B cell (primary cell): ENCODE data around the gene CRB3. TPM values are rescaled to one million over a fixed set of nuclear protein-coding genes. Genes with fewer than 3 reads are reported as not detected.

ENCODE experiments used
- ATAC-seq: fragments of 200-7000 bp; cut with Tn5 transposase; one replicate; pipeline ENCODE4 v1.10.0; 2021; ENCODE audit warnings: low read depth, mild to moderate bottlenecking, moderate number of reproducible peaks, moderate library complexity
- CTCF ChIA-PET: fragments of 350-600 bp; sonication (Branson Sonifier 250); formaldehyde crosslinking; loops from one replicate; lab custom pipeline; 2021; ENCODE audit warnings: antibody characterized with exemption, inconsistent platforms; lab: Charles Lee
- POLR2A ChIA-PET: fragments of 350-600 bp; sonication (Branson Sonifier 250); formaldehyde crosslinking; loops from one replicate; lab custom pipeline; 2021; ENCODE audit warnings: antibody characterized with exemption; lab: Charles Lee
- DNase-seq: peaks from one replicate; pipeline ENCODE4 v3.0.0; 2013
- H2AFZ ChIP-seq: 2 replicates; pipeline ENCODE4 v1.6.1; 2012; ENCODE audit warnings: mild to moderate bottlenecking, low read depth, low read length; ENCODE audit not compliant: insufficient read depth, poor library complexity, severe bottlenecking
- H3K27ac ChIP-seq, 2 donors: 1 replicate in 1 of 2; 2 replicates in 1 of 2; pipeline ENCODE4 v1.5.1; 2012 to 2013; ENCODE audit warnings: low read length in 2 of 2, mild to moderate bottlenecking in 2 of 2, moderate library complexity in 1 of 2
- H3K27me3 ChIP-seq, 4 experiments: fragments of 200-600 bp in 1 of 4; sonication (generic) in 1 of 4; replicated peaks in 1 of 4; 1 replicate in 2 of 4; 2 replicates in 2 of 4; pipeline versions ENCODE4 v1.6.1 to v1.7.0; 2013 to 2016; ENCODE audit warnings: low read length in 3 of 4, mild to moderate bottlenecking in 2 of 4, mixed read lengths in 1 of 4, moderate library complexity in 1 of 4; ENCODE audit not compliant: insufficient read depth in 4 of 4, control insufficient read depth in 3 of 4; ENCODE audit errors: control extremely low read depth in 1 of 4
- H3K36me3 ChIP-seq, 2 experiments: replicated peaks in 1 of 2; 1 replicate in 1 of 2; 2 replicates in 1 of 2; pipeline versions ENCODE4 v1.6.1 to v1.7.1; 2013; ENCODE audit warnings: low read length in 1 of 2; ENCODE audit not compliant: insufficient read depth in 2 of 2, control insufficient read depth in 1 of 2; ENCODE audit errors: control extremely low read depth in 1 of 2, extremely low read depth in 1 of 2
- H3K4me1 ChIP-seq, 2 donors: fragments of 200-600 bp in 1 of 2; sonication (generic) in 1 of 2; 1 replicate in 1 of 2; 2 replicates in 1 of 2; pipeline versions ENCODE4 v1.5.1 to v1.6.1; 2013 to 2017; ENCODE audit warnings: low read length in 2 of 2; ENCODE audit not compliant: control insufficient read depth in 2 of 2, insufficient read depth in 2 of 2
- H3K4me2 ChIP-seq: replicated peaks from 2 replicates; pipeline ENCODE3; 2012; ENCODE audit warnings: mild to moderate bottlenecking, low read depth, low read length; ENCODE audit not compliant: poor library complexity, severe bottlenecking
- H3K4me3 ChIP-seq, 5 experiments: fragments of 200-600 bp in 1 of 5; sonication (generic) in 1 of 5; 1 replicate in 3 of 5; 2 replicates in 2 of 5; pipeline versions ENCODE4 v1.5.1 to v1.7.0; 2011 to 2016; ENCODE audit warnings: low read length in 4 of 5, mild to moderate bottlenecking in 4 of 5, low read depth in 2 of 5, control low read depth in 1 of 5, moderate library complexity in 1 of 5; ENCODE audit not compliant: insufficient read depth in 1 of 5; ENCODE audit errors: control extremely low read depth in 1 of 5, extremely low read depth in 1 of 5
- H3K79me2 ChIP-seq: fragments of 200-600 bp; sonication (generic); one replicate; pipeline ENCODE4 v1.6.0; 2016; ENCODE audit warnings: low read length; ENCODE audit not compliant: control insufficient read depth, insufficient read depth
- H3K9ac ChIP-seq: fragments of 200-600 bp; sonication (generic); 2 replicates; pipeline ENCODE4 v1.6.1; 2017; ENCODE audit warnings: mild to moderate bottlenecking, low read length, moderate library complexity
- H3K9me3 ChIP-seq, 3 donors: one replicate each; pipeline versions ENCODE4 v1.6.1 to v1.7.1; 2013; ENCODE audit warnings: low read length in 2 of 3; ENCODE audit not compliant: control insufficient read depth in 2 of 3, insufficient read depth in 1 of 3; ENCODE audit errors: control extremely low read depth in 1 of 3
- H4K20me1 ChIP-seq: 2 replicates; pipeline ENCODE4 v1.6.0; 2012; ENCODE audit warnings: mild to moderate bottlenecking, low read length; ENCODE audit not compliant: insufficient read depth, control insufficient read depth, poor library complexity, severe bottlenecking
- H3K27ac Mint-ChIP-seq: one replicate; pipeline ENCODE4 v1.8.0; 2021; ENCODE audit warnings: mixed read lengths
- H3K27me3 Mint-ChIP-seq: one replicate; pipeline ENCODE4 v1.8.0; 2021; ENCODE audit warnings: mixed read lengths
- H3K4me1 Mint-ChIP-seq: one replicate; pipeline ENCODE4 v1.8.0; 2021; ENCODE audit warnings: mixed read lengths
- H3K4me3 Mint-ChIP-seq: one replicate; pipeline ENCODE4 v1.8.0; 2021; ENCODE audit warnings: mixed read lengths
- H3K9me3 Mint-ChIP-seq: one replicate; pipeline ENCODE4 v1.8.0; 2022; ENCODE audit warnings: mixed read lengths; ENCODE audit not compliant: insufficient read depth
- EZH2 ChIP-seq: IDR thresholded peaks from 2 replicates; pipeline ENCODE4 v1.6.1; 2012; ENCODE audit warnings: borderline replicate concordance, low read depth, mild to moderate bottlenecking, moderate library complexity, low read length; ENCODE audit not compliant: insufficient read depth, poor library complexity, severe bottlenecking
- WGBS: methylation state at CpG from one replicate; pipeline ENCODE4 v1.1.5; 2013; ENCODE audit warnings: missing lambda C conversion rate; ENCODE audit not compliant: insufficient coverage; 5-methylcytosine and 5-hydroxymethylcytosine counted together
- intact Hi-C: fragments of 100-400 bp; cut with micrococcal nuclease; formaldehyde crosslinking; loops from one replicate; pipeline ENCODE4 v1.10.0; 2022
- polyA plus RNA-seq: library from polyadenylated mRNA; depleted of rRNA; stranded (reverse); fragments of >200 nt; gene quantifications from 2 replicates; pipeline ENCODE4 v1.2.3, GENCODE V29; 2012
- total RNA-seq, 2 donors: library from RNA; stranded (reverse); fragments of 120-200 nt in 1 of 2; gene quantifications; 1 replicate in 1 of 2; 2 replicates in 1 of 2; pipeline versions ENCODE4 v1.2.3 to v1.2.4, GENCODE V29; 2013 to 2022
- TF ChIP-seq, protein P1 (sequence below): fragments of 200-600 bp; IDR thresholded peaks from one replicate; pipeline ENCODE4 v1.8.0; 2022; ENCODE audit warnings: antibody characterized with exemption, mild to moderate bottlenecking

CRB3 gene
- total and polyA plus RNA-seq, 2 donors (not counting 1 experiment from before 2014, with no cell fraction given): 2.1 to 3.6 TPM

DNA sequence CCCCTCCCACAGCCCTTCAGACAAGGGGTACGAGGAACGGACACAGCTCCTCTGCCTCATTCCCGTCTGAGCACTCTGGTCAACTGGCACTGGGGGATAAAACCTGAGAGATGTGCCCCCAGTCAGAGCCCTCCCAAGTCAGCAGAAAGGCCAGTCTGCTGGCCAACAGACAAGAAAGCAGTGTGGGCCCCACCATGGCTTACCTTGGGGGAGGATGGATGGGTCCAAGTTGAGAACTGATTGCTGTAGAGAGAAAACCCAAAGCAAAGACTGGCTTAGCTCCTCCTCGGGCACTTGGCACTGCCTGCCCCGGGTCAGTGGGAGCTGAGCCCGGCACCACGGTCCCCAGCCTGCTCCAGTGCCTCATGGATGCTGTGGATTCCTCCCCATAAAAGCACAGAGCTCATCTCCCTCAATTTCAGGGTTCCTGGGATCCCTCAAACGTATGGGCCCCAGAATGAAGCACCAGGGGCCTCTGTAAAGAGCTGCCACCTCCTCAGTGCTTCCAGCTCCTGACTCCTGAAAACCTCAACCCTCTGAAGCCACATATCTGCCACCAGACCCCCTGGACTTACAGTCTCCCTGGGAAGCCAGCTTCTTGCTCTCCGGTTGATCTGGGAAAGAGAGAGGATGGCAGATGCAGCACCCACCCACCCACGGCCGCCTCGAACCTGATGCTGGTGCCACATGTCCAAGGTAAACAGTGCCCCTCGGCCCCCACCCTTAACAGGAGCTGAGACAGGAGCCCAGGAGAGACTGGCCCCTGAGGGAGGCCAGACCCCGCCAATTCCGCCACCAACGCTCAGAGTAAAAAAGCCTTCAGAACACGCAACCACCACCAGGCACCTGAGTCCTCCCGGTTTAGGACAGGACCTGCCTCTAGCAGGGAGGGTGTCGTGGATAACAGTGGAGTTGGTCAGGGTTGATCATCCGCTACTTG is 42.7 kb upstream of the CRB3 start:
- intact Hi-C loops: no loop called here
- Histone ChIP-seq H3K9ac (no peak overlapping the region), H3K4me2 (no peak overlapping the region), H2AFZ (no peak overlapping the region), H3K36me3 (peaks cover 0 to 62% of the 10 kb centered on the region in 2 experiments), H3K27me3 (no peaks in the 10 kb centered on the region), H3K4me1 (peaks cover 26 to 30% of the 10 kb centered on the region in 2 donors), H3K79me2 (peaks cover 42% of the 10 kb centered on the region), H3K4me3 (no peak overlapping the region), H4K20me1 (peaks cover 78% of the 10 kb centered on the region), H3K9me3 (peaks cover 0 to 12% (median 0%) of the 10 kb centered on the region in 3 donors), H3K27ac (peak overlapping the region in 1 of 2 donors; percentile 48)
- H3K9me3 Mint-ChIP-seq: no peaks in the 10 kb centered on the region
- H3K27ac Mint-ChIP-seq: no peak overlapping the region
- WGBS: 94% methylated on average over 15 of the region's 20 CpGs
- ChIA-PET CTCF (no interaction called here), POLR2A (no interaction called here)
- H3K4me3 Mint-ChIP-seq: no peak overlapping the region
- peaks cover 35% of the 10 kb centered on the region for H3K4me1 Mint-ChIP-seq
- no peak for ATAC-seq
- no peak for DNase-seq
- H3K27me3 Mint-ChIP-seq: no peaks in the 10 kb centered on the region
- no peak for TF ChIP-seq EZH2
- TF ChIP-seq, protein P1, sequence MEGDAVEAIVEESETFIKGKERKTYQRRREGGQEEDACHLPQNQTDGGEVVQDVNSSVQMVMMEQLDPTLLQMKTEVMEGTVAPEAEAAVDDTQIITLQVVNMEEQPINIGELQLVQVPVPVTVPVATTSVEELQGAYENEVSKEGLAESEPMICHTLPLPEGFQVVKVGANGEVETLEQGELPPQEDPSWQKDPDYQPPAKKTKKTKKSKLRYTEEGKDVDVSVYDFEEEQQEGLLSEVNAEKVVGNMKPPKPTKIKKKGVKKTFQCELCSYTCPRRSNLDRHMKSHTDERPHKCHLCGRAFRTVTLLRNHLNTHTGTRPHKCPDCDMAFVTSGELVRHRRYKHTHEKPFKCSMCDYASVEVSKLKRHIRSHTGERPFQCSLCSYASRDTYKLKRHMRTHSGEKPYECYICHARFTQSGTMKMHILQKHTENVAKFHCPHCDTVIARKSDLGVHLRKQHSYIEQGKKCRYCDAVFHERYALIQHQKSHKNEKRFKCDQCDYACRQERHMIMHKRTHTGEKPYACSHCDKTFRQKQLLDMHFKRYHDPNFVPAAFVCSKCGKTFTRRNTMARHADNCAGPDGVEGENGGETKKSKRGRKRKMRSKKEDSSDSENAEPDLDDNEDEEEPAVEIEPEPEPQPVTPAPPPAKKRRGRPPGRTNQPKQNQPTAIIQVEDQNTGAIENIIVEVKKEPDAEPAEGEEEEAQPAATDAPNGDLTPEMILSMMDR: no peak
